Peyer's patch (tissue), 4 donors: ENCODE results near the gene NR6A1.

ENCODE experiments used
- CTCF ChIP-seq, 6 experiments: fragments of 450-650 bp in 4 of 6; fragments of 200-600 bp in 2 of 6; sonication (generic) in 1 of 6; IDR thresholded peaks; one replicate each; pipeline ENCODE4 v1.5.1; 2017 to 2019; ENCODE audit warnings: antibody characterized with exemption in 6 of 6, mild to moderate bottlenecking in 3 of 6, moderate library complexity in 1 of 6
- POLR2A ChIP-seq, 2 donors: fragments of 450-650 bp; IDR thresholded peaks; one replicate each; pipeline ENCODE4 v1.5.1; 2017; ENCODE audit warnings: antibody characterized with exemption in 2 of 2, mild to moderate bottlenecking in 2 of 2, moderate library complexity in 2 of 2

GRCh38 chr9:124600407-124600806 lies 170.7 kb downstream of the NR6A1 start:
- no peak for TF ChIP-seq CTCF (IDR thresholded peaks at IDR 0.05)
- no peak for TF ChIP-seq POLR2A (IDR thresholded peaks at IDR 0.05)
